DMS79 (cell line): ENCODE results near the gene CPNE2.

ENCODE experiments used
- DNase-seq: peaks from one replicate; lab custom pipeline; 2025; lab: John Stamatoyannopoulos, UW

CPNE2 gene

GRCh38 chr16:57145046-57146021 is 53.0 kb downstream of the CPNE2 start:
- no peak for DNase-seq

DNA sequence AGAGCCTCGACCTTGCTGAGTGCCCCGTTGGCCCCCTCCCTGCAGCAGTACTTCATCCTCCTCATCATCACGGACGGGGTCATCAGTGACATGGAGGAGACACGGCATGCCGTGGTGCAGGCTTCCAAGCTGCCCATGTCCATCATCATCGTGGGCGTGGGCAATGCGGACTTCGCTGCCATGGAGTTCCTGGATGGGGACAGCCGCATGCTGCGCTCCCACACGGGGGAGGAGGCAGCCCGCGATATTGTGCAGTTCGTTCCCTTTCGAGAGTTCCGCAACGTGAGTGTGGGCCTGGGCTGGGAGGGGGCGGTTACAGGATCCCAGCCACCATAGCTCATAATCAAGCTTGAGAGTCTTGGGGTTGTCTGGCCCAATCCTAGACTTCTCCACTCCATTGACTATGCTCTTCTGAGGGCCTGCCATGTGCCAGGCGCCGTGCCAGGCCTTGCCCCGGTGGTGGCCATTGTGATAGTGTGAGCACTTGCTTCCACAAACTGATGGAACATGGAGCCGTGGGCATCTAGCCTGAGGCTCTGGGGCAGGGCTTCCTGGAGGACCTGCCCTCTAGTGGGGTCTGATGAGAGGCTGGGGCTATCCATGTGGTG is 53.8 kb downstream of the CPNE2 start:
- no peak for DNase-seq

DNA sequence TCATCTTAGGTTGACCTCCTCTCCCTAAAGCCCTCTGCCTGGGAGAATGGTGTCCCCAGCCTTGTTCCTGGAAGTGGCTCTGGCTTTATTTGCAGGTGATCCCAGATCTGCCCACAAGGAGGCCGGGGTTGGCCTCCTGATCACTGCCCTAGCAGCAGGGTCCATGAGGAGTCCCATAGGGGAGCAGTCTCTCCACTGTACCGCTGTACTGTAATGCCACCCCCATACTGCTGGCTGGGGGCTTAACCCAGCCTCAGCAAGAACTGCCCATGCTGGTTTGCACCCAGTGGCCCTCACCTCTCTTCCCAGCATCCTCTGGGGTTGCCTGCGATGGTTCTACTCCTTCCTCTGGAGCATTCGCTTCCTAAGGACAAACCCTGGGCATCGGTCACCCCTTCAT is 54.4 kb downstream of the CPNE2 start:
- DNase-seq = no peak

GRCh38 chr16:57147381-57148221 is 55.2 kb downstream of the CPNE2 start:
- no peak for DNase-seq

DNA sequence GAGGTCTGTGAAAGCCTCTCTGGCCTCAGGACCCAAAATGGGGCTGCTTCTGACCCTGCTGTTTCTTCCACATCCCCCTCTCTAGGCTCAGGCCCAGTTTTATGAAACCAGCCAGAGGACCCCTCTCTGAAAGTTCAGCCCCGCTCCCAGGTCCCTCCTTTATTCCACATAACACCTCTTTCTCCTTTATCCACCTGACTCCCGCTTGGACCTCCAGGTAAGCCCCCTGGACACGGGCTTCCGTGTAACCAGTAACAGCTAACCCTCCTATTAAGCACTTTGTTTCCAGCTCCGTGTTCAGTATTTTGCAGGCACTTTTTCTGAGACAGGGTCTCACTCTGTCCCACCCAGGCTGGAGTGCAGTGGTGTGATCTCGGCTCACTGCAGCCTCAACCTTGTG is 56.1 kb downstream of the CPNE2 start:
- no peak for DNase-seq

- DNase-seq = no peak
These were observed 57.0 kb downstream of the CPNE2 start for GRCh38 chr16:57149391-57149790.

- DNase-seq = no peak
These were observed 58.4 kb downstream of the CPNE2 start for GRCh38 chr16:57150682-57151330.

GRCh38 chr16:57151369-57151768 is 59.0 kb downstream of the CPNE2 start:
- DNase-seq = no peak

GRCh38 chr16:57152096-57153093 is 60.0 kb downstream of the CPNE2 start:
- peak; percentile 86 for DNase-seq

DNA sequence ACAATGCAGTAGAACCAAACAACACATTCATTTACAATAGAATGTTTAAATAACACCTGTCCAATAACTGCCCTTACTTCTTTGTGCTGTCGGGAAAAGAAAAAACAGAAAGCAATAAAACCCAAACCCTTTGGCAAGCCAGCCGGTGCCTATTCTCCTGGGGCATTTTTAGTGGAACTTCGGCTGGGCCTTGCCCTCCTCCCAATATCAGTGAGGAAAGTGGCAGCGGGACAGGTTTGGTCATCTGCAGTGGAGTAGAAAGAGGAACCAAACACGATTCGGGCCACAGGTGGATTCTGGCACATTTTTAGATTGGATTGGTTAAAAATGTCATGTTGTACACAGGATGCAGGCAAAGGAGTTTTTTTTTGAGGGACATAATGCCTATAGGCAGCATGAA is 61.5 kb downstream of the CPNE2 start:
- DNase-seq = no peak

DNA sequence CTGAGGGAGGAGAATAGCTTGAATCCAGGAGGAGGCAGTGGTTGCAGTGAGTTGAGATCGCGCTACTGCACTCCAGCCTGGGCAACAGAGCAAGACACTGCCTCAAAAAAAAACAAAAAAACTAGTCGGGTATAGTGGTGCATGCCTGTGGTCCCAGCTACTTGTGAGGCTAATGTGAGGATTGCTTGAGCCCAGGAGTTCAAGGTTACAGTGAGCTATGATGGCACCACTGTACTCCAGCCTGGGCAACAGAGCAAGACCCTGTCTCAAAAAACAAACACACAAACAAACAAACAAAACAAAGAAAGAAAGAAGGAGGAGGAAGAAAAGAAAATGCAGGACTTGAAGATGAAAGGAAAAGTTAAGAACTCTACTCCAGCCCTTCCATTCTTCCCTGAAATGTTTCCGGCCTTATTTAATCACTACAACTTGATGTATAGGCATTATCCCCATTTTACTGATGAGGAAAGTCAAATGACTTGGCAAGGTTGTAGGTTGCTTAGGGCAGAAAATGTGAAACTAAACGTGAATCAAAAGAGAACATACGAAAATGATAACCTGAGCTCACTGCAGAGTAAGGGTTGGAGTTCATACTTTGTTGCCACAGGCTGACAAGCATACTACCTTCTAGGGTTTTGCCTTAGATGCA is 63.4 kb downstream of the CPNE2 start:
- no peak for DNase-seq

DNA sequence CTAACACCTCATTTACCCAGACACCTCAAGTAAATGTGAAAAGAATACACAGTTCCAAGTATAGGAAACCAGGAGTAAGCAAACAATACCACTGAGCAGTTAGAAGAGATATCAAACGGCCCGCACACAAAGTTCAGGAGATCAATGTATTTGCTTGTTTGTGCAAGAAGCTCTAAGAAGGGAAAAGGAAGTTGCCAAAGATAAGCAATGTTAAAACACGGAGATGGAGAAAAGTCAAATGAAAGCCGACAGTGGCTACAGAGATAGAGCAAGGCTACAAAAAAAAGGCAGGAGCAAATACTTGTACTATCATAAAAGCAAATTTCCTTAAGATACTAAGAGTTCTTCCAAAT is 63.9 kb downstream of the CPNE2 start:
- no peak for DNase-seq

GRCh38 chr16:57157533-57157932 is 65.2 kb downstream of the CPNE2 start:
- no peak for DNase-seq

DNA sequence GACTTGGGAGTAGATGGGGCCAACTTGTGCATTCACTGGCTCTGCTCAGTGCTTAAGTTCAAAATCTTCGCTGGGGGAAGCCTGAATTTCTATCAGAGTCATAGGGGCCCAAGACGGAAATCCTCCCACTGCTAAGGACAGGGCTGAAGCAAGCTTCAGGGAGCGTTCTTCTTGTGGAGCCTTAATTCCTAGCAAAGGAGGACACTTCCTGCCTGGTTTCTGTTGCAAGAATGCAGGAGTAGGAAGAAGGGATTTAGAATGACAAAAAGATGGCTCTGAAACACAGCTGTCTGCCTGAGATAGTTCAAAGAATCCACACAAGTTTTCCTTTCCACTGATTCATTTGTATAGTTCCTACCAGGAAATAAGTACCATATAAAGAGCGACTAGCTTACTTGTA is 67.1 kb downstream of the CPNE2 start:
- no peak for DNase-seq

DNA sequence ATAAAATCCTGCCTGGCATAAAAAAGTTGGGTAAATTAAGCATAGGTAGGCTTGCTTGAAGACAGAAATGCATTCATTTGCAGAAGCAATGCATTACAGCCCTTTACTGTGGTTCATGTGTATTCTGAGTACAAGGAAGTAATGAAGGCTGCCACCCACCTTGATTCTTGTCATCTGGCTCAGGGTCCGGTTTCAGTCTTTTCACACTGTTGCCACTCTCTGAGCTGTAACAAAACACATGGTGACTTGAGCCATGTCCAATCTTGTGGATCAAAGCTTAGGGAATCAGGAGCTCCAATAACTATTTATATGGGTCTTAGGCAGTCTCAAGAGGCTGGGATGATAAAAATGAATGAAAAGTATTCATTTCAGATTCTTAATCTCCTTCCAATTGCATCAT is 71.5 kb downstream of the CPNE2 start:
- no peak for DNase-seq

GRCh38 chr16:57165483-57165882 is 73.1 kb downstream of the CPNE2 start:
- no peak for DNase-seq

GRCh38 chr16:57165938-57166337 is 73.6 kb downstream of the CPNE2 start:
- DNase-seq = peak; percentile 39

DNA sequence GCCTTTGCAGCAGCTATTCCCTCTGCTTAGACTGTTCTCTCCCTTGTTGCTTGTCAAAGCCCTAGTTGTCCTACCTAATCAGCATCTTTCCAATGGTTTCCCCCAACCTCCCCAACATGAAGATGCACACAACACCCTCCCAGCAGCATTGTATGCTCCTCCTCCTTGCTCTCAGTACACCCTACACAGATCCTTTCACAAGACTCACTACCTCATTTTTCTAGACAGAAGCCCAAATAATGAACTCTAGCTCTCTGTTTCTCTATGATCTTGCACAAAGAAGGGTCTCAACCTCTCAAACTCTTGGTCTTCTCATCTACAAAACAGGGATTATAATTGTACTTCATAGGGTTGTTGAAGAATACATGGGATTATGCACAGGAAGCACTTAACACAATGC is 74.1 kb downstream of the CPNE2 start:
- no peak for DNase-seq

GRCh38 chr16:57166951-57167350 is 74.6 kb downstream of the CPNE2 start:
- DNase-seq = peak; percentile 78

DNA sequence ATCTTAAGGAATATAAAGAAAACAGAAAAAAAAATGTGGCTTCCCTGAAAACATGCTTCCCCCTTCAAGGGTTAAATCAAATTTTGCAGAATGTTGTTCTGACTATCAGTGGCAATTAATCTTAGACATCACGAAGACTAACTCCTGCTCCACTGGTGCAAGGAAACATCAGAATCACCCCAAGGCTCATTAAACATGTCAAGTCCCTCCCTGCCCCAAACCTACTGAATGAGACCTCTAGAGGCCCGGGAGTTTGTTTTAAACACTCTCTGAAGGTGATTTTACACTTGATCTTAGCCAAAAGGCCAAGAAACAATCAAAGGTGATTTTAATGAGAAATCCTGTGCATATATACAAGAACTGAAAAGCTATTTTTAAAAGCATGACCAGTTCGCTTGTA is 75.2 kb downstream of the CPNE2 start:
- DNase-seq = peak; percentile 4
